ENCODE results near the gene CFP. TPM values are rescaled to one million over a fixed set of nuclear protein-coding genes. Genes with fewer than 3 reads are reported as not detected.

Gene CFP
- polyA plus RNA-seq, 2 of the 4 experiments (the other 2 are of a cell fraction): 0.14 to 0.54 TPM

DNA sequence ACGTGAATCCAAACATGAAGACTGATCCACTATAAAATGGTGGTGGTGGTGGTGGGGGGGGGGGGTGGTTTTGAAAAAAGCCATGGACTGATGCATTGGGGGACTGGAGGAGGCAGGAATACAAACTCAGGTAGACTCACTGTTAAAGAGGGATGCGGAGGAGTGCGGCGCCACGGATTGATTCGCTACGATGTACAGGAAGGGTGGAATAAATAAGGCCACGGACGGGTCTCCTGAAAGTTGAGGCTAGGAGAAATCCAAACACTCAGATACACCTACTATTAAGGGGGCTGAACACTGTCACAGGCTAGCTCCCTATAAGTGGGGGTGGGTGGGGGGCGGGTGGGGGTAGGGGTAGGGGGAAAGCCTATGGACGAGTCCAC lies 20.0 kb upstream of the CFP start:
- no peak for FAIRE-seq
- CTCF ChIA-PET: no interaction called here
- WGBS (ENCODE audit: missing lambda C conversion rate): 22% methylated on average over 10 of the region's 11 CpGs
- ATAC-seq: 0 out of 6 replicates have a peak, but pooled peaks of 1 of the 2 experiments have one; percentile 0
- DNase-seq (ENCODE audit: low read depth in 1 of 2, low spot score in 1 of 2): no peak
- no peak for TF ChIP-seq CEBPB (IDR thresholded peaks at IDR 0.05)
- no peak for TF ChIP-seq RFX5 (IDR thresholded peaks at IDR 0.05)
- no peak for TF ChIP-seq JUNB (IDR thresholded peaks at IDR 0.05)
- no peak for TF ChIP-seq CBX8 (IDR thresholded peaks at IDR 0.05)
- no peak for TF ChIP-seq JUN (IDR thresholded peaks at IDR 0.05)
- TF ChIP-seq, protein P1, sequence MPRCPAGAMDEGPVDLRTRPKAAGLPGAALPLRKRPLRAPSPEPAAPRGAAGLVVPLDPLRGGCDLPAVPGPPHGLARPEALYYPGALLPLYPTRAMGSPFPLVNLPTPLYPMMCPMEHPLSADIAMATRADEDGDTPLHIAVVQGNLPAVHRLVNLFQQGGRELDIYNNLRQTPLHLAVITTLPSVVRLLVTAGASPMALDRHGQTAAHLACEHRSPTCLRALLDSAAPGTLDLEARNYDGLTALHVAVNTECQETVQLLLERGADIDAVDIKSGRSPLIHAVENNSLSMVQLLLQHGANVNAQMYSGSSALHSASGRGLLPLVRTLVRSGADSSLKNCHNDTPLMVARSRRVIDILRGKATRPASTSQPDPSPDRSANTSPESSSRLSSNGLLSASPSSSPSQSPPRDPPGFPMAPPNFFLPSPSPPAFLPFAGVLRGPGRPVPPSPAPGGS (IDR thresholded peaks at IDR 0.05): no peak
- TF ChIP-seq ZSCAN20 (CRISPR knock-in tag; IDR thresholded peaks at IDR 0.05): no peak
- TF ChIP-seq ZNF302 (CRISPR knock-in tag; IDR thresholded peaks at IDR 0.05): no peak
- no peak for TF ChIP-seq KDM5A (IDR thresholded peaks at IDR 0.05)
- no peak for TF ChIP-seq TP53 (CRISPR knock-in tag; IDR thresholded peaks at IDR 0.05)
- no peak for TF ChIP-seq NR3C1 (IDR thresholded peaks at IDR 0.05)
- no peak for TF ChIP-seq HEYL (CRISPR knock-in tag; IDR thresholded peaks at IDR 0.05)
- no peak for TF ChIP-seq SMC3 (IDR thresholded peaks at IDR 0.05)
- no peak for TF ChIP-seq CHD2 (IDR thresholded peaks at IDR 0.05; ENCODE audit: low read length, partially characterized antibody)
- Histone ChIP-seq H3K4me3 (peak overlapping the region; percentile 96), H3K27ac (peak overlapping the region; percentile 95 to 96), H3K4me1 (peaks cover 18% of the 10 kb centered on the region), H3K4me2 (peak overlapping the region; percentile 90), H3K9me3 (no peaks in the 10 kb centered on the region)
- POLR2A ChIA-PET: interaction anchor here (0.9 kb wide), 1 partner anchor 187 kb away, joined by 5 read pairs; the partner anchor contains the start of gene ZNF81

DNA sequence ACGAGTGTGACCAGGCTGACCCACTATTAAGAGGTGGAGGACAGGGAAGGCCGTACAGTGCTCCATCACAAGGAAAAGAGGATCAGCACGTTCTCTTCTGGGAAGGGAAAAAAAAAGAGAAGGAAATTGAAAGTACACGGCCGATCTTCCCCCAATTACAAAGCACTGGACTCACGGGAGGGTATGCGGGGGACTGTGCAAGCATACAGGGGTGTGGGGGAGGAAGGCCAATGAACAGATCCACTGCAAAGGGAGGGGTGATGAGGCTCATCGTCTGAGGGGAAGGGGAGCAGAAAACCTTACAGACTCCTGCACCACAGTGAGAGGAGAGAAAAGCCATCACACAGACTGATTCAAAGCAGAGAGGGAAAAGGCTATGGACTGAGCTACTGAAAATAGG lies 19.5 kb upstream of the CFP start:
- Histone ChIP-seq H3K27ac (peak overlapping the region; percentile 95 to 96; a peak in 4 of 6 replicates), H3K4me3 (peak overlapping the region; percentile 96), H3K4me2 (peak overlapping the region; percentile 90), H3K9me3 (no peaks in the 10 kb centered on the region), H3K4me1 (peaks cover 18% of the 10 kb centered on the region)
- 85% methylated on average over 8 of the region's 8 CpGs for WGBS (ENCODE audit: missing lambda C conversion rate)
- CTCF ChIA-PET: no interaction called here
- FAIRE-seq: no peak
- DNase-seq (ENCODE audit: low read depth in 1 of 2, low spot score in 1 of 2): no peak
- ATAC-seq: no peak
- TF ChIP-seq ZC3H11A (IDR thresholded peaks at IDR 0.05): no peak
- TF ChIP-seq, protein P2, sequence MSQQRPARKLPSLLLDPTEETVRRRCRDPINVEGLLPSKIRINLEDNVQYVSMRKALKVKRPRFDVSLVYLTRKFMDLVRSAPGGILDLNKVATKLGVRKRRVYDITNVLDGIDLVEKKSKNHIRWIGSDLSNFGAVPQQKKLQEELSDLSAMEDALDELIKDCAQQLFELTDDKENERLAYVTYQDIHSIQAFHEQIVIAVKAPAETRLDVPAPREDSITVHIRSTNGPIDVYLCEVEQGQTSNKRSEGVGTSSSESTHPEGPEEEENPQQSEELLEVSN (IDR thresholded peaks at IDR 0.05; ENCODE audit: borderline replicate concordance, low read depth): no peak
- TF ChIP-seq CBX2 (IDR thresholded peaks at IDR 0.05; ENCODE audit: borderline replicate concordance, low read depth): no peak
- no peak for TF ChIP-seq ZNF302 (CRISPR knock-in tag; IDR thresholded peaks at IDR 0.05)
- TF ChIP-seq MYC (IDR thresholded peaks at IDR 0.05; ENCODE audit: borderline replicate concordance, low read length): no peak
- TF ChIP-seq TP53 (CRISPR knock-in tag; IDR thresholded peaks at IDR 0.05): no peak
- no peak for TF ChIP-seq ESRRA (IDR thresholded peaks at IDR 0.05; ENCODE audit: borderline replicate concordance, low read length)
- TF ChIP-seq CEBPB (IDR thresholded peaks at IDR 0.05): no peak
- TF ChIP-seq HOXB13 (CRISPR knock-in tag; IDR thresholded peaks at IDR 0.05; ENCODE audit: low read depth): no peak
- TF ChIP-seq, protein P3, sequence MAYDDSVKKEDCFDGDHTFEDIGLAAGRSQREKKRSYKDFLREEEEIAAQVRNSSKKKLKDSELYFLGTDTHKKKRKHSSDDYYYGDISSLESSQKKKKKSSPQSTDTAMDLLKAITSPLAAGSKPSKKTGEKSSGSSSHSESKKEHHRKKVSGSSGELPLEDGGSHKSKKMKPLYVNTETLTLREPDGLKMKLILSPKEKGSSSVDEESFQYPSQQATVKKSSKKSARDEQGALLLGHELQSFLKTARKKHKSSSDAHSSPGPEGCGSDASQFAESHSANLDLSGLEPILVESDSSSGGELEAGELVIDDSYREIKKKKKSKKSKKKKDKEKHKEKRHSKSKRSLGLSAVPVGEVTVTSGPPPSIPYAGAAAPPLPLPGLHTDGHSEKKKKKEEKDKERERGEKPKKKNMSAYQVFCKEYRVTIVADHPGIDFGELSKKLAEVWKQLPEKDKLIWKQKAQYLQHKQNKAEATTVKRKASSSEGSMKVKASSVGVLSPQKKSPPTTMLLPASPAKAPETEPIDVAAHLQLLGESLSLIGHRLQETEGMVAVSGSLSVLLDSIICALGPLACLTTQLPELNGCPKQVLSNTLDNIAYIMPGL (CRISPR knock-in tag; IDR thresholded peaks at IDR 0.05; ENCODE audit: borderline replicate concordance): no peak
- POLR2A ChIA-PET: no interaction called here

DNA sequence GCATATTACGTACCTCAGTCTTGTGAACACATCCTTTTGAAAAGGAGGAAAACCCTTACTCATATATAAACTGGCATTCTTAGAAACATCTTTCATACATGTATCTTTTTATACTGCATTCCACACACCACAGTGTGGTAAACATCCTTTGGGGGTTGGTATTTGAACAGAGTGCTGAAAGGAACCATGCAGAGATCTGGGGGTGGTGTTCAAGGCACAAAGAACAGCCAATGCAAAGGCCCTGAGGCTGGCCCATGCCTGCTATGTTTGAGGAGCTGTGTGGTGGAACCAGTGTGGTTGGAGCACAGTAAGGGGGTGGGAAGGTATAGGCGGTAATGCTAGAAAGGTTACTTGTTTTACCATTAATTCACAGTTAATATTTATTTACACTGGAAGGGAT lies 18.6 kb upstream of the CFP start:
- POLR2A ChIA-PET: no interaction called here
- 92% methylated on average over 2 of the region's 2 CpGs for WGBS (ENCODE audit: missing lambda C conversion rate)
- no peak for ATAC-seq
- DNase-seq (ENCODE audit: low read depth in 1 of 2, low spot score in 1 of 2): no peak
- CTCF ChIA-PET: interaction anchor here (0.7 to 1.1 kb wide), 2 partner anchors 108 to 503 kb away, joined by 3 read pairs; partner anchors contain the start of gene RBM10
- H3K4me1 ChIP-seq: peaks cover 18% of the 10 kb centered on the region
- peak overlapping the region; percentile 90 for H3K4me2 ChIP-seq
- H3K9me3 ChIP-seq: no peaks in the 10 kb centered on the region
- no peak overlapping the region for H3K27ac ChIP-seq
- H3K4me3 ChIP-seq: no peak overlapping the region
- no peak for FAIRE-seq
- TF ChIP-seq MYC (IDR thresholded peaks at IDR 0.05; ENCODE audit: borderline replicate concordance, low read length) (no peak), POLR2A (IDR thresholded peaks at IDR 0.05; ENCODE audit: low read length) (no peak), KDM5A (IDR thresholded peaks at IDR 0.05) (no peak), MAFK (IDR thresholded peaks at IDR 0.05; ENCODE audit: partially characterized antibody) (no peak), CEBPB (IDR thresholded peaks at IDR 0.05) (no peak), NPAS2 (CRISPR knock-in tag; IDR thresholded peaks at IDR 0.05; ENCODE audit: borderline replicate concordance) (no peak), RARB (CRISPR knock-in tag; IDR thresholded peaks at IDR 0.05) (no peak), MAZ (IDR thresholded peaks at IDR 0.05; ENCODE audit: borderline replicate concordance, low read depth, low read length) (no peak), RNF2 (IDR thresholded peaks at IDR 0.05; ENCODE audit: borderline replicate concordance, low read depth) (no peak), RFX5 (IDR thresholded peaks at IDR 0.05) (no peak), KDM1A (IDR thresholded peaks at IDR 0.05; ENCODE audit: low read depth) (no peak), ZFP36 (IDR thresholded peaks at IDR 0.05; ENCODE audit: borderline replicate concordance, partially characterized antibody) (no peak)
- TF ChIP-seq, protein P4, sequence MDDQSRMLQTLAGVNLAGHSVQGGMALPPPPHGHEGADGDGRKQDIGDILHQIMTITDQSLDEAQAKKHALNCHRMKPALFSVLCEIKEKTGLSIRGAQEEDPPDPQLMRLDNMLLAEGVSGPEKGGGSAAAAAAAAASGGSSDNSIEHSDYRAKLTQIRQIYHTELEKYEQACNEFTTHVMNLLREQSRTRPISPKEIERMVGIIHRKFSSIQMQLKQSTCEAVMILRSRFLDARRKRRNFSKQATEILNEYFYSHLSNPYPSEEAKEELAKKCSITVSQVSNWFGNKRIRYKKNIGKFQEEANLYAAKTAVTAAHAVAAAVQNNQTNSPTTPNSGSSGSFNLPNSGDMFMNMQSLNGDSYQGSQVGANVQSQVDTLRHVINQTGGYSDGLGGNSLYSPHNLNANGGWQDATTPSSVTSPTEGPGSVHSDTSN (IDR thresholded peaks at IDR 0.05): no peak
- TF ChIP-seq, protein P2 (IDR thresholded peaks at IDR 0.05; ENCODE audit: borderline replicate concordance, low read depth): no peak
- TF ChIP-seq, protein P5, sequence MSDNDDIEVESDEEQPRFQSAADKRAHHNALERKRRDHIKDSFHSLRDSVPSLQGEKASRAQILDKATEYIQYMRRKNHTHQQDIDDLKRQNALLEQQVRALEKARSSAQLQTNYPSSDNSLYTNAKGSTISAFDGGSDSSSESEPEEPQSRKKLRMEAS (IDR thresholded peaks at IDR 0.05): no peak

Measured in A549 (cell line).